RWPE2 (cell line): ENCODE results near the gene RFX2.

Source experiments
- ATAC-seq: fragments of 200-7000 bp; cut with Tn5 transposase; 3 replicates; pipeline ENCODE4 v1.9.1; 2021; ENCODE audit warnings: low read depth
- DNase-seq: peaks from one replicate; pipeline ENCODE4 v3.0.0-alpha.2; 2020; ENCODE audit warnings: low spot score
- H3K27ac ChIP-seq: fragments of 450-650 bp; 2 replicates; pipeline ENCODE4 v1.5.1; 2017; ENCODE audit warnings: mild to moderate bottlenecking; ENCODE audit not compliant: poor library complexity, severe bottlenecking
- H3K27me3 ChIP-seq: fragments of 250-450 bp; sonication (Bioruptor Pico); 2 replicates; pipeline ENCODE4 v1.5.1; 2021; ENCODE audit warnings: mild to moderate bottlenecking, moderate library complexity; ENCODE audit not compliant: insufficient read depth, poor library complexity, severe bottlenecking
- H3K36me3 ChIP-seq: fragments of 250-450 bp; sonication (Bioruptor Pico); 2 replicates; pipeline ENCODE4 v1.5.1; 2020; ENCODE audit warnings: low read depth, mild to moderate bottlenecking, moderate library complexity
- H3K4me1 ChIP-seq: fragments of 250-450 bp; sonication (Bioruptor Pico); 2 replicates; pipeline ENCODE4 v1.5.1; 2021; ENCODE audit warnings: mild to moderate bottlenecking, moderate library complexity; ENCODE audit not compliant: insufficient read depth, poor library complexity, severe bottlenecking
- H3K4me3 ChIP-seq: fragments of 250-450 bp; sonication (Bioruptor Pico); 2 replicates; pipeline ENCODE4 v1.5.1; 2021; ENCODE audit warnings: mild to moderate bottlenecking, moderate library complexity; ENCODE audit not compliant: severe bottlenecking
- H3K9me3 ChIP-seq: fragments of 250-450 bp; sonication (Bioruptor Pico); 2 replicates; pipeline ENCODE4 v1.5.1; 2021; ENCODE audit warnings: mild to moderate bottlenecking, moderate library complexity; ENCODE audit not compliant: severe bottlenecking
- TF ChIP-seq, protein P1 (sequence below): fragments of 450-650 bp; IDR thresholded peaks from one replicate; pipeline ENCODE4 v1.5.1; 2017; ENCODE audit warnings: mild to moderate bottlenecking, moderate library complexity; ENCODE audit not compliant: poor library complexity, severe bottlenecking

RFX2 gene

DNA sequence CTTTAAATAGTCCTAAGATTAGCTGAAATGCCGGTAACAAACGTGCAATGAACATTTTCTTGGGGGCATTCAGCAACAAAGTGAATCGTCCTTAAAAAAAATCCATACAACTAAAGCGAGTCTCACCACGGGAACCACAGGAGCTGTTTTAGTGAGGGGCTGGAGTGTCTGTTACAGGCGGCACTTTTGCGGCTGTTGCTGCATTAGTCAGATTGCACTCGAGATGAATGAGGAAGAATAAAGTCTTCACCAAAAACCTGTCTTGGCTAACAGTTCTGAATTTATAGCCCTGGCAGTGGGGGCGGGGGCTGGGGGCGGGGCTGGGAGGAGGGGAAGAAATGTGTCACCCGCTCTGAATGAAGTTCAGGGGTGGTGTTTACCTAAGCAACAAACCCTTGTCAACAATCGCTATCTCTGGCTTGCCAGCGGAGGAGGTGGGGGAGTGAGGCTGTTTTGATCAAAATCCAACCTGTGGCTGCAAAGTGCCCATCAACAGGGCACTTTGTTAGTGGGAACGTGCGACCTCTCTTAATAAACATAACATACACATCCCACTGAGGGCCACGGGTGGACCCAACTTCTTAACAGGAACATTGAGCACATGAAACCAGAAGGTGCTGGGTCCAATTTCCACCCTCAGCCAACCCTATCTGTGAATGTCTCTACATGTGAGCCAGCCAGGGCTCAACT, 44.5 kb downstream of the RFX2 start:
- peak overlapping the region; percentile 98 for H3K27ac ChIP-seq

DNA sequence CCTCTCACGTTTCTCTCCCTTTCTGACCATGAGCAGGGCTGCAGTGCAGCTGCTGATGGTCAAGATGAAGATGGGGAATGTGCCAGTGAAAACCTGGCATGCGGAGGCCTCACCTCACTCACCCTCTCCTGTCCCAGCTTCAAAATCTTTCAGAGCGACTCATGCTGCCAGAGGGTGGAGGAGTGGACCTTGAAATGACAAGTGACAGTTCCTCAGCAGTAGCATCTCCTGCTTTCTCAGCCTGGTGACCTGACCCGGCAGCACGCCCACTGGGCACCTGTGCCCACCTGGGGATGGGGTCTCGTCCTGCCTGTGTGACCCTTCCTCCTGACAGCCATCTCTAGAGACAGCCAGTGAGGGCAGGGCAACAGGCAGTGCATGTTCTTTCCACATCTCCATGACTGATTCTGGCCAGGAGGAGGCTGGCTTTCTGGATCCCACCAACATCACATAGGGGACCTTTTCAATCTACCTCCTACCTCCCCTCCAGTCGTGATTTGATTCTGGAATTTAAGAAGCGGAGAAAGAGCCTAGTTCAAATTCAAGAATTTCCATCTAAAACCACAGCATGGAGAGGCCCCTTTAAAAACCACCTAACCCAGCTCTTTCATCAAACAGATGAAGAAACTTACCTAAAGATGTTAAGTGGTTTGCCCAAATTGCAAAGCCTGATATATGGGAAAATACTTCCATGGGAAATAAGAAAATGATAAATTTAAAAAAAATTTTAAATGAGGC, 45.8 kb downstream of the RFX2 start:
- peaks cover 61% of the 10 kb centered on the region for H3K4me1 ChIP-seq
- H3K4me3 ChIP-seq: no peak overlapping the region
- H3K36me3 ChIP-seq: no peaks in the 10 kb centered on the region
- TF ChIP-seq, protein P1, sequence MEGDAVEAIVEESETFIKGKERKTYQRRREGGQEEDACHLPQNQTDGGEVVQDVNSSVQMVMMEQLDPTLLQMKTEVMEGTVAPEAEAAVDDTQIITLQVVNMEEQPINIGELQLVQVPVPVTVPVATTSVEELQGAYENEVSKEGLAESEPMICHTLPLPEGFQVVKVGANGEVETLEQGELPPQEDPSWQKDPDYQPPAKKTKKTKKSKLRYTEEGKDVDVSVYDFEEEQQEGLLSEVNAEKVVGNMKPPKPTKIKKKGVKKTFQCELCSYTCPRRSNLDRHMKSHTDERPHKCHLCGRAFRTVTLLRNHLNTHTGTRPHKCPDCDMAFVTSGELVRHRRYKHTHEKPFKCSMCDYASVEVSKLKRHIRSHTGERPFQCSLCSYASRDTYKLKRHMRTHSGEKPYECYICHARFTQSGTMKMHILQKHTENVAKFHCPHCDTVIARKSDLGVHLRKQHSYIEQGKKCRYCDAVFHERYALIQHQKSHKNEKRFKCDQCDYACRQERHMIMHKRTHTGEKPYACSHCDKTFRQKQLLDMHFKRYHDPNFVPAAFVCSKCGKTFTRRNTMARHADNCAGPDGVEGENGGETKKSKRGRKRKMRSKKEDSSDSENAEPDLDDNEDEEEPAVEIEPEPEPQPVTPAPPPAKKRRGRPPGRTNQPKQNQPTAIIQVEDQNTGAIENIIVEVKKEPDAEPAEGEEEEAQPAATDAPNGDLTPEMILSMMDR: no peak
- no peak for DNase-seq
- peak; percentile 40; the same call in 2 of the 3 replicates for ATAC-seq
- H3K27me3 ChIP-seq: no peaks in the 10 kb centered on the region
- peak overlapping the region; percentile 98 for H3K27ac ChIP-seq
- H3K9me3 ChIP-seq: no peaks in the 10 kb centered on the region

More for the DNA sequence above, 44.5 kb downstream of the RFX2 start:
- no peak for ATAC-seq
- H3K4me1 ChIP-seq: peaks cover 50% of the 10 kb centered on the region
- no peak for DNase-seq
- no peak overlapping the region for H3K4me3 ChIP-seq
- no peaks in the 10 kb centered on the region for H3K27me3 ChIP-seq
- H3K9me3 ChIP-seq: no peaks in the 10 kb centered on the region
- TF ChIP-seq, protein P1: no peak
- H3K36me3 ChIP-seq: no peaks in the 10 kb centered on the region

DNA sequence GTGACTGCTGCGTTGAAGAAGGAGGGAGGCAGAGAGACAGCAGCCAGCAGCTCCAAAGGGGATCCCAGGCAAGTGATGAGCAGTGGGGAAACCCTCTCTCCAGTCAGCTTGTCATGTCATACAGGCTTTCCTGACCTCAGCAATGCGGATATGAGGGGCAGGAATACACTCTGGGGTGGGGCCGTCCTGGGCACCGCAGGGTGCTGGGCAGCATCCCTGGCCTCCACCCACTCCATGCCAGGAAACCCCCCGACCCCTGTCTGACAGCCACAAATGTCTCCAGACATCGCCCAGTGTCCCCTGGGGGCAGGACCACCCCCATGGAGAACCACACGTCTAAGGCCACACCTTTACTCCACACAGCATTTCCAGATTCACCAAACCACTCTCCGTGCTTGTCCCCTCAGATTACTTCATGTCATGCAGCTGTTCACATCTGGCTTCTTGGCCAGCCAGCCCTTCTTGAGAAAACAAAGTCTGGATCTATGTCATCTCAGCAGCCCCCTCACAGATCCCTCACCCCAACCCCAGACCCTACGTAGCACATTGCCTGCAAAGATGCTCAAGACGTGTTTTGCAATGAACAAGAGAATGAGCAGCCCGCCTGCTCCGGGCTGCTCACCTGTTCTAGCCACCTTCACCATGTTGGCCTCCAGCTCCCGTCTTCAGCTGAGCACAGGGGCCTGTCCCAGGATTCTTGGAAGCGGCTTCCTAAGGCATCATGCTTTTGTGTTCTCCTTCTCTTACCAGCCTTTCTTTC, 46.5 kb downstream of the RFX2 start:
- TF ChIP-seq, protein P1: no peak
- ATAC-seq: no peak
- Histone ChIP-seq H3K27ac (peak overlapping the region; percentile 98), H3K27me3 (no peaks in the 10 kb centered on the region), H3K9me3 (no peaks in the 10 kb centered on the region), H3K4me3 (no peak overlapping the region), H3K4me1 (peaks cover 63% of the 10 kb centered on the region), H3K36me3 (no peaks in the 10 kb centered on the region)
- DNase-seq: no peak

DNA sequence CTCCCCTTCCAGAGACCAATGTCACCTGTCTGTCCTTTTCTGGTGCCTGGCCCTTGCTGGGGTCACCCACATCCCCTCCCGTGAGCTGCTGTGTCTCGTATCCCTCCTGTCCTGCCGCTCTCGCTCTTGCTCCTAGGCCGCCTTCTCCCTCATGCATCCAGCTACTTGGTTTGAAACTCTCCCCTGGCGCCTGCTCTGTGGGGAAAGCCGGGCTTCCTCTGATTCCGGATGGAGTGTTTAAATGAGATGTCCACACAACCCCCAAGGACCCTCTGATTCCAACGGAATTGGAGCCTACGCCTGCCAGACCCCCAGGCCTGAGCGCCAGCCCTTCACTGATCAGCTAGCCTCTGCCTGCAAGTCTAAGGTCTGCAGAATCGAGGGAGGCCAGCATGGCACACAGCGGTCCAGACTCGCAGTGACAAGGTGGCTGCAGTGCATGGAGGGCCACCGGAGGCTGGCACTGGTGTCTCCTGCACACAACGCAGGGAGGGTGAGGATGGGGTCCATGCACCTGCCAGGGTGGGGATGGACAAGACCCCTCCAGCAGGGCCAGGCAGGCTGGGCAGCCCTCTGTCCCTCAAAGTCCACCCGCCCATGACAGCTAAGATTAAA, 47.2 kb downstream of the RFX2 start:
- DNase-seq: no peak

More for the DNA sequence above, 47.2 kb downstream of the RFX2 start:
- Histone ChIP-seq H3K4me3 (no peak overlapping the region), H3K4me1 (peaks cover 65% of the 10 kb centered on the region), H3K36me3 (no peaks in the 10 kb centered on the region), H3K27ac (peak overlapping the region; percentile 98), H3K9me3 (no peaks in the 10 kb centered on the region), H3K27me3 (no peaks in the 10 kb centered on the region)
- ATAC-seq: no peak
- TF ChIP-seq, protein P1: no peak
